ENCODE results near the gene BAMBI.

BAMBI gene

DNA sequence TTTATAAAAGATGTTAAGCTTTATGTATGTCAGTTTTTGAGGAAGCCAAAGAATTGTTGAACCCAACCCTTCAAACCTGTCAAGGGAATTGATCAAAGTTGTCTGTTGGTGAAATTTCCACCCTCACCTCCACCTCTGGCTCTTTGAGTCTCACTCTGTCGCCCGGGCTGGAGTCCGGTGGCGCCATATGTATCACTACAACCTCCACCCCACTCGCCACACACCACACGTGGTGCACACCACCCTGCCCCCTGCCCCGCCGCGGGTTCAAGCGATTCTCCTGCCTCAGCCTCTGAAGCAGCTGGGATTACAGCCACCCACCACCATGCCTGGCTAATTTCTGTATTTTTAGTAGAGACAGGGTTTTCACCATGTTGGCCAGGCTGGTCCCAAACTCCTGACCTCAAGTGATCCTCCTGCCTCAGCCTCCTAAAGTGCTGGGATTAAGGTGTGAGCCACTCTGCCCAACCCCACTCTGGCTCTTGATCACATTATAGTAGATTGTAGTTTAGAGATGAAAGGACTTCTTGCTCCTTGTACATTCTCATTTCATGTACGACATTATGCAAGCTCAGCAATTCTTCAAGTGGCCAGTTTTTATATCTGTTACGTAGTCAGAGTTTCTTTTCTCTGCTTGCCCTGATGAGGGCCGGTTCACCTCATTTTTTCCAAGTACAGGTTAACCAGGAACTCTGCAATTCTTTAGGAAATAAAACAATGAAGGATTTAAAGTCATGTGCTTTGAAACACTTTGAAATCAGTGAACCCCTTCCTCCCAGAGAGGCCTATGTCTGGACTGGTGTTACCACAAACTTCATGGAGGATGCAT lies 7.0 kb downstream of the BAMBI start:
- TF ChIP-seq, protein P1, sequence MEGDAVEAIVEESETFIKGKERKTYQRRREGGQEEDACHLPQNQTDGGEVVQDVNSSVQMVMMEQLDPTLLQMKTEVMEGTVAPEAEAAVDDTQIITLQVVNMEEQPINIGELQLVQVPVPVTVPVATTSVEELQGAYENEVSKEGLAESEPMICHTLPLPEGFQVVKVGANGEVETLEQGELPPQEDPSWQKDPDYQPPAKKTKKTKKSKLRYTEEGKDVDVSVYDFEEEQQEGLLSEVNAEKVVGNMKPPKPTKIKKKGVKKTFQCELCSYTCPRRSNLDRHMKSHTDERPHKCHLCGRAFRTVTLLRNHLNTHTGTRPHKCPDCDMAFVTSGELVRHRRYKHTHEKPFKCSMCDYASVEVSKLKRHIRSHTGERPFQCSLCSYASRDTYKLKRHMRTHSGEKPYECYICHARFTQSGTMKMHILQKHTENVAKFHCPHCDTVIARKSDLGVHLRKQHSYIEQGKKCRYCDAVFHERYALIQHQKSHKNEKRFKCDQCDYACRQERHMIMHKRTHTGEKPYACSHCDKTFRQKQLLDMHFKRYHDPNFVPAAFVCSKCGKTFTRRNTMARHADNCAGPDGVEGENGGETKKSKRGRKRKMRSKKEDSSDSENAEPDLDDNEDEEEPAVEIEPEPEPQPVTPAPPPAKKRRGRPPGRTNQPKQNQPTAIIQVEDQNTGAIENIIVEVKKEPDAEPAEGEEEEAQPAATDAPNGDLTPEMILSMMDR (conservative IDR thresholded peaks at IDR 0.05), result no peak
- no peak overlapping the region for H3K27ac ChIP-seq

DNA sequence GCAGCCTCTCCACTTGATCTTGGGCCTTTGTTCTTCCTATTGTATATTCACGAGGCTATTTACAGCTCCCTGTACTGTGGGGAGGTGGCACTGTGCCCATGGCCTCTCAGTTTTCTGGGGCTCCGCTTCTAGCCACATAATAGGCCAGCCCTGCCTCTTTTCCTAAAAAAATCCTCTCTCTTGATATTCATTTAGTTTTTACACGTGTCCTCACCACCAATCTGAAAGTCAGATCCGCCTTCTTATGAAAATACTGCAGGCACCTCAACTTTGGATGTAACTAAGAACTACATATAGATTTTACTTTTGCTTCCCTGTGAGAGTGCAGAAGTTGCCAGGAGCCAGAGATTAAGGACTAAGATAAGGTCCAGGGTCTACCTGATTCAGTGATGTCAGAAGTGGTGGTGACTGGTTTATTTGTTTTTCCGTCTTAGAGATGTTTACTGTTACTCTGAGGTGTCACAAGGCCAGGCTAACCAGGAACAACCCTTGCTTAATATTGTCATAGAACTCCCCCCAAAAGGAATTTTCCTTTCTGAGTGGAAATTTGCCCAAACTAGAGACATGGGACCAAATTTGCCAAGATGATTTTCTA lies 7.8 kb downstream of the BAMBI start:
- no peak overlapping the region for H3K27ac ChIP-seq
- TF ChIP-seq, protein P1 (conservative IDR thresholded peaks at IDR 0.05), result no peak

DNA sequence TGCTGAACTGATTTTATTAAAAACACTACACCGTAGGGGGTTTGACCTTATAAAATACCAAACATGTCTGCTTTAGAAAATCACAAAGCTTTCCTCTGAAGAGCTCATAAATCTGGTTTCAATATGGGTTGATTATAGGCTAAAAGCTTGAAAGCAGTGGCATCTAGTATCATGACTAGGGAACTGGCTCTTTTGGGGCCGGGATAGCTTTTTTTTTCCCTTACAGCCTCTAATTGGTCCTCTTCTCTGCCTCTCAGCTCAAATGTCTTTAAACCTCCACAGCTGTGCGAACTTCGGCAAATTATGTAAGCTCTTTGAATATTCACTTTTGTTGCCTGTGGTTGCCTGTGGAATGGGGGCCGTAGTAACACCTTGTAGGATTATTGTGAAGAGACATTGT lies 8.4 kb downstream of the BAMBI start:
- H3K27ac ChIP-seq, result no peak overlapping the region
- TF ChIP-seq, protein P1 (conservative IDR thresholded peaks at IDR 0.05), result no peak

DNA sequence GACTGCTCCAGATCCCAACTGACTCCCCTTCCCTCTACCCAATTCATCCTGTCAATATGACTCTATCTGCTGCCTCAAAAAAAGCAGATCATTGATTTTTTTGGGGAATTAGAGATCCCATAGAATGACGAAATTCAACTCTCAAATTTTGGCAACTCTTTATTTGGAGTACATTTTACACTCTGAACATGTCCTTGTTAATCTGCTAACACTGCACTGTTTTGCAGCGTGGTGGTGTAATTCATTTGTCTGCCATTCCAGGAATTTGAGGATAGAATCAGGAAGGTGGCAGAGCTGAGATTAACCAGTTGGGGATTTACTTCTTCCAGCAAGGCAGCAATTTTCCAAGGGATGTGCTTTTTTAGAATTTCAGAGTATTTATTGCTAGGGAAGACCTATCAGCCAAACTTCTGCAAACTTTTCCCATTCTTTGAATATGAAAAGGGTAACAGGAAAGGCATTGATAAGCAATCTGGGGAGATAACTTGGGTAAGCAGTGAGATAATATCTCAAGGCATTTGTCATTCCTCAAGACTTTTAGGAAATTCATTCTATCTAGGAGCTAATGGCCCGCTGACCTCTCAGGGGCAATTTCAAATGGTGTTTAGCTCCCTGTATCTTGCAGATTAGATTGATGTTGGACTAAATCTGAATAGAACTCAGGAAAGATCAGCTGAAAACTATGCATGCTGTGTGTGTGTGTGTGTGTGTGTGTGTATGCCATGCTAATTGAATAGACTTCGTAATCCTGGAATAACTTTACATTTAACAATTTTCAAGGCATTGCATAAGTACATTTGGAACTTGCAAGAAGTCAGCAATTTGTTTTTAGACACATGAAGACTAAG lies 9.7 kb downstream of the BAMBI start:
- TF ChIP-seq, protein P1 (conservative IDR thresholded peaks at IDR 0.05), result no peak
- no peak overlapping the region for H3K27ac ChIP-seq

DNA sequence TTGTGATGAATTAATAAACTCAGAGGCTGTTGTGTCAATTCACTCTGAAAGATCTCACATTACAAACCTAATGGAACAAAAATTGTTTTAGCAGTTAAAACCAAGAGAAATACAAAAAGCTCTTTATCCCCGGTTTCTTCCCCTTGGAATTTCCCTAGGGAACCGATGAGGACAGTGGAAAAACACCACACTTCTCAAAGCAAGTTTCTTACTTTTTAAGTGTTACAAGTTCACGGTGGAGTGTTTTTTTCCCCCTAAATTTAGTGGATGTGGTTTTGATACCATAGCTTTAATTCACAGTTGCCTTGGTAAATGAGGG lies 10.3 kb downstream of the BAMBI start:
- TF ChIP-seq, protein P1 (conservative IDR thresholded peaks at IDR 0.05), result no peak
- no peak overlapping the region for H3K27ac ChIP-seq

DNA sequence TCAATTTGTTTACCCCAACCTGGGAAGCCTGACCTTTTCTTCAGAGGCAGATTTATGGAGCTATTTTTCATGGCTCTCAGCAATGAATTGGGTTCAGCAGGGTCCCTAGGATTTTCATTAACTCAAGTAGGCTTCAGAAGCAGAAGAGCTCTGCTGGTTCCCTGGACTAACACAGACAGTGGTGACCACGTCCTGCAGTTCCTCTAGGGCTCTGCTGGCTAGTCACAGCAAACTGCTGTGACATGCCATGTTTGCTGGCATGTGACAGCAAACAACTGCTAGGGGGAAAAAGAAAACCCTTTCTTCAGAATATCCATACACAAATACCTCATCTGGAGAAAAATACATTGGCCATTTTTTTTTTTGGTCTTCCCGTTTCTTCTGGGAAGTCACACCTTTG lies 13.2 kb downstream of the BAMBI start:
- TF ChIP-seq, protein P1 (conservative IDR thresholded peaks at IDR 0.05), result no peak
- no peak overlapping the region for H3K27ac ChIP-seq

DNA sequence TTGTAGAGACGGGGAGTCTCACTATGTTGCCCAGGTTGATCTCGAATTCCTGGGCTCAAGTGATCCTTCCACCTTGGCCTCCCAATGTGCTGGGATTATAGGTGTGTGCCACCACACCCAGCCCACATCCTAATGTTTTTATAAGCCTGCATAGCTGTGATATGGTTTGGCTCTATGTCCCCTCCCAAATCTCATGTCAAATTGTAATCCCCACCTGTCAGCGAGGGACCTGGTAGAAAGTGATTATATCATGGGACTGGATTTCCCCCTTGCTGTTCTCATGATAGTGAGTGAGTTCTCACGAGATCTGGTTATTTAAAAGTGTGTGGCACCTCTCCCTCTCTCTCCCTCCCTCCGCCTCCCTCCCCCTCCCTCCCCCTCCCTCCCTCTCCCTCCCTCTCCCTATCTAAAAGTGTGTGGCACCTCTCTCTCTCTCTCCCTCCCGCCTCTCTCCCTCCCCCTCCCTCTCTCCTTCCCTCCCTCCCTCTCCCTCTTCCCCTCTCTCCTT lies 13.9 kb downstream of the BAMBI start:
- H3K27ac ChIP-seq, result no peak overlapping the region
- TF ChIP-seq, protein P1 (conservative IDR thresholded peaks at IDR 0.05), result no peak
